Measurements from ENCODE around the gene FAM200B. TPM values are rescaled to one million over a fixed set of nuclear protein-coding genes. Genes with fewer than 3 reads are reported as not detected.

The FAM200B gene
- total and polyA plus RNA-seq, 7 experiments from 2014 or later: 10.6 to 91.6 (median 35.8) TPM

DNA sequence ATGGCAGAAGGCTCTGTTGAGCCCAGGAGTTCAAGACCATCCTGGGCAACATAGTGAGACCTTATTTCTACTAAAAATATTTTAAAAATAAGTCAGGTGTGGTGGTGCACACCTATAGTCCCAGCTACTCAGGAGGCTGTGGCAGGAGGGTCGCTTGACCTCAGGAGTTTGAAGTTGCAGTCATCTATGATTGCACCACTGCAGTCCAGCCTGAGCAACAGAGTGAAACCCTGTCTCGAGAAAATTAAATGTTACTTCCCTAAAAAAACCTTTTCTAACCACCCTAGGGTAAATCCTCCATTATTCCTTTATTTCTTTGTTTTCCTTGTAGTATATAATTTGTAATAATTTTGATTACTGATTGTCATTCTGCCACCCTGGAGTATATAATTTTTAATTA, 7.9 kb downstream of the FAM200B start:
- intact Hi-C loops (cut with micrococcal nuclease): loop anchor here in 1 of 2 donors (10.0 kb wide), 1 partner anchor 535 kb away; the partner anchor contains the start of gene TAPT1
- Mint-ChIP-seq H3K36me3 (peaks cover 10 to 37% (median 22%) of the 10 kb centered on the region in 5 donors), H3K4me3 (no peak overlapping the region), H3K9me3 (peaks cover 0 to 6% (median 0%) of the 10 kb centered on the region in 11 donors), H3K27ac (peak overlapping the region in 1 of 9 donors; percentile 40), H3K27me3 (no peaks in the 10 kb centered on the region), H3K4me1 (peaks cover 9 to 25% (median 16%) of the 10 kb centered on the region in 7 donors)
- Histone ChIP-seq H3K4me1 (ENCODE audit: control insufficient read depth in 2 of 2, insufficient read depth in 2 of 2, low read length in 2 of 2) (no peaks in the 10 kb centered on the region), H3K36me3 (ENCODE audit: control insufficient read depth in 2 of 3, insufficient read depth in 3 of 3, low read length in 3 of 3) (peaks cover 0 to 7% (median 0%) of the 10 kb centered on the region in 3 experiments), H3K9me3 (ENCODE audit: control insufficient read depth in 2 of 3, low read length in 3 of 3) (no peaks in the 10 kb centered on the region), H3K27ac (ENCODE audit: low read depth, low read length) (no peak overlapping the region), H3K27me3 (ENCODE audit: control insufficient read depth in 2 of 2, insufficient read depth in 2 of 2, low read length in 2 of 2) (no peaks in the 10 kb centered on the region), H3K4me3 (ENCODE audit: low read length) (no peak overlapping the region)
- ChIA-PET POLR2A (interaction anchor here (0.6 kb wide), 1 partner anchor 66 kb away, joined by 9 read pairs; no protein-coding TSS in a partner anchor), CTCF (no interaction called here)
- no peak for DNase-seq
- peak; percentile 54 for ATAC-seq

DNA sequence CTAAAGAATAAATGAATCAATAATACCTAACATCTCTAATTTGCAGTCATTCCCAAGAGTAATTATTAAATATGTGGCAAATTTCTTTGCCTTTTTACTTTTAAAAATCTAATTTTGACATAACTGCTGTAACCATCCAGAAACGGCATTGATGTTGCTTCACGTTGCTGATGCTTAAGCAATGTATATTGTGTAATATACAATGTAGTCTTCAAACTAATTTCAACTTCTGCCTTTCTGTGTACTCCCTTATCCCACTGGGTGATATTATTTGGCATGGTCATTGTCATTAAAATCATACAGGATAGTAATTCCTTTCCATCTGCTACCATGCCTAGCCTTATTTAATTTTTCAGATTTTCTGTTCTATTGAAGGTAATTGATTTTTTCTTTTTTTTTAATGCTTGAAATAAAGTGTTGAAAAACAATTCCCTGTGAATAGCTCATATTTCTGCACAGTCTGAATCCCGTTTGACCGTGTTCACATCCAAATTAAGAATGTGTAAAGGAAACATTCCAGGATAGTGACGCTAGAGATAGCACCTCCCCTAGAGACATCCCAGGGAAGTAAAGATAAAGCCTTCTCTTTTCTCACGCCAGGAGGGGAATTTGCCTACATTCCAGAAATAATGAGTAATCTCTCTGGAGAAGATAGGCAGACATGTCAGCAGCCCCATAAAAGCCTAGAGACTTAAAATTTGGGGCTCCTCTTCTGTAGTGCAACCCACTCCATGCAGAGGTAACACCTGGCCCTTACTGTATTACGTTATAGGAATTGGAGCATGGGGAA, 8.6 kb downstream of the FAM200B start:
- ChIA-PET CTCF (no interaction called here), POLR2A (interaction anchor here (0.6 kb wide), 1 partner anchor 66 kb away, joined by 9 read pairs; no protein-coding TSS in a partner anchor)
- DNase-seq (no peak), ATAC-seq (peak; percentile 63)
- H3K36me3 ChIP-seq (ENCODE audit: control insufficient read depth in 2 of 3, insufficient read depth in 3 of 3, low read length in 3 of 3): peaks cover 0 to 7% (median 0%) of the 10 kb centered on the region in 3 experiments
- peaks cover 4 to 18% (median 9%) of the 10 kb centered on the region in 7 donors for H3K4me1 Mint-ChIP-seq
- H3K36me3 Mint-ChIP-seq: peaks cover 9 to 31% (median 18%) of the 10 kb centered on the region in 5 donors
- H3K4me1 ChIP-seq (ENCODE audit: control insufficient read depth in 2 of 2, insufficient read depth in 2 of 2, low read length in 2 of 2): no peaks in the 10 kb centered on the region
- no peaks in the 10 kb centered on the region for H3K9me3 ChIP-seq (ENCODE audit: control insufficient read depth in 2 of 3, low read length in 3 of 3)
- H3K27me3 ChIP-seq (ENCODE audit: control insufficient read depth in 2 of 2, insufficient read depth in 2 of 2, low read length in 2 of 2): no peaks in the 10 kb centered on the region
- no peak overlapping the region for H3K4me3 Mint-ChIP-seq
- H3K27ac Mint-ChIP-seq: no peak overlapping the region
- H3K27ac ChIP-seq (ENCODE audit: low read depth, low read length): no peak overlapping the region
- H3K4me3 ChIP-seq (ENCODE audit: low read length): no peak overlapping the region
- intact Hi-C loops (cut with micrococcal nuclease): no loop called here
- no peaks in the 10 kb centered on the region for H3K27me3 Mint-ChIP-seq
- peaks cover 0 to 2% (median 0%) of the 10 kb centered on the region in 11 donors for H3K9me3 Mint-ChIP-seq

DNA sequence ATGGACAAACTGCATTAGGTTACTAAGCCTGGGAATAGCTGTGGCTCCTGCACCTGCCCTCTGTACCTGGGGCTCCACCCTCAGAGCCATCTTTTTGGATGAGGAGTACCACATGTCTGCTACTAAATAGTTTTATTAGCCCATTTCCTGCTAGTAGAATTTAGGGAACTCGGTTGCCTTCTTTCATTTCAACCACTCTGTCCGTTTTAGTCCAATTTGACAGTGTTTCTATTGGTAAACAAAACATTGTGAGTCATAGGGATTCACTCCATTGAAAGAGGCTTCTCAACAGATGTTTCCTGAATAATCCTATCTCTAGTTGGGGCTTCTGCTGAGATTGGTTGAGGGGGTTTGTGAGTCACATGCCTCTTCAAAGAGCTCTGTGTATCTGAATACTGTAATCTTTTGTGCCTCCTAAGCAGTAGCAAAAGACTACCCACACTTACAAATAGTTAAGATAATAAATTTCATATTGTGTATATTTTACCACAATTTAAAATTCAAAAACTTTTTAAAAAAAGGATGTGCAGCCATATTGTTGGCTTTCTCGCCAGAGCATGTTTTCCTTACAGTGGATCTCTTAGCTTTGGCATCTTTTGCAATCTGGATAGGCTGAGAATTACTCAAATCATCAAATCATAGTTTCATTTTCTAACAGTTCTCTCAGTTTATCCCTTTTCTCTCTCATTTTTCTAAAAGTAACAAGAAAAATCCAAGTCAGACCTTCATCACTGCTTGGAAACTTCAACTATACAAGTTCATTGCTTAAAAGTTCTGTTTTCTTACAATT, 9.9 kb downstream of the FAM200B start:
- POLR2A ChIA-PET: no interaction called here
- no peak for DNase-seq
- Mint-ChIP-seq H3K9me3 (no peaks in the 10 kb centered on the region), H3K27me3 (no peaks in the 10 kb centered on the region), H3K36me3 (peaks cover 2 to 22% (median 12%) of the 10 kb centered on the region in 5 donors), H3K4me1 (peaks cover 0 to 9% (median under 1%) of the 10 kb centered on the region in 7 donors), H3K4me3 (no peak overlapping the region), H3K27ac (no peak overlapping the region)
- peak; percentile 44 for ATAC-seq
- intact Hi-C loops (cut with micrococcal nuclease): no loop called here
- CTCF ChIA-PET: no interaction called here
- no peak overlapping the region for H3K4me3 ChIP-seq (ENCODE audit: low read length)
- H3K36me3 ChIP-seq (ENCODE audit: control insufficient read depth in 2 of 3, insufficient read depth in 3 of 3, low read length in 3 of 3): peaks cover 0 to under 1% (median 0%) of the 10 kb centered on the region in 3 experiments
- H3K4me1 ChIP-seq (ENCODE audit: control insufficient read depth in 2 of 2, insufficient read depth in 2 of 2, low read length in 2 of 2): no peaks in the 10 kb centered on the region
- no peak overlapping the region for H3K27ac ChIP-seq (ENCODE audit: low read depth, low read length)
- no peaks in the 10 kb centered on the region for H3K27me3 ChIP-seq (ENCODE audit: control insufficient read depth in 2 of 2, insufficient read depth in 2 of 2, low read length in 2 of 2)
- no peaks in the 10 kb centered on the region for H3K9me3 ChIP-seq (ENCODE audit: control insufficient read depth in 2 of 3, low read length in 3 of 3)

DNA sequence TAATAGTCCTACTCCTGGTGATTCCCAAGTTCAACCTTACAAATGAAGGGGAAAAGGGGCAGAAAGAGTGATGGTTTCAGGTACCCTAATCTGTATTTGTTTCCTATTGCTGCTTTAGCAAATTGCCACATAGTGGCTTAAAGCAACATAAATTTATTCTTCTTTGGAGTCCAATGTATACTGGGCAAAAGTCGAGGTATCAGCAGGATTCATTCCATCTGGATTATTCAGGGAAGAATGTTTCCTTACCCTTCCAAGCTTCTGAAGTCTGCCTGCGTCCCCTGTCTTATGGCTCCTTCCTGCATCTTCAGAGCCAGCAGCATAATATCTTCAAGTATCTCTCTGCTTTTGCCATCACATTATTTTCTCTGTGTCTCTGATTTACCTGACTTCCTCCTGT, 11.0 kb downstream of the FAM200B start:
- Histone ChIP-seq H3K4me1 (ENCODE audit: control insufficient read depth in 2 of 2, insufficient read depth in 2 of 2, low read length in 2 of 2) (no peaks in the 10 kb centered on the region), H3K27ac (ENCODE audit: low read depth, low read length) (no peak overlapping the region), H3K27me3 (ENCODE audit: control insufficient read depth in 2 of 2, insufficient read depth in 2 of 2, low read length in 2 of 2) (no peaks in the 10 kb centered on the region), H3K36me3 (ENCODE audit: control insufficient read depth in 2 of 3, insufficient read depth in 3 of 3, low read length in 3 of 3) (no peaks in the 10 kb centered on the region), H3K9me3 (ENCODE audit: control insufficient read depth in 2 of 3, low read length in 3 of 3) (no peaks in the 10 kb centered on the region), H3K4me3 (ENCODE audit: low read length) (no peak overlapping the region)
- no peak overlapping the region for H3K4me3 Mint-ChIP-seq
- no peaks in the 10 kb centered on the region for H3K9me3 Mint-ChIP-seq
- DNase-seq: no peak
- no peak for ATAC-seq
- peaks cover 0 to 6% (median 2%) of the 10 kb centered on the region in 5 donors for H3K27me3 Mint-ChIP-seq
- H3K36me3 Mint-ChIP-seq: peaks cover 0 to 13% (median 7%) of the 10 kb centered on the region in 5 donors
- ChIA-PET POLR2A (interaction anchor here (0.6 kb wide), 2 partner anchors 336 to 470 kb away, joined by 4 read pairs; no protein-coding TSS in a partner anchor), CTCF (no interaction called here)
- peaks cover 0 to 7% (median 6%) of the 10 kb centered on the region in 7 donors for H3K4me1 Mint-ChIP-seq
- H3K27ac Mint-ChIP-seq: no peak overlapping the region
- intact Hi-C loops (cut with micrococcal nuclease): no loop called here

DNA sequence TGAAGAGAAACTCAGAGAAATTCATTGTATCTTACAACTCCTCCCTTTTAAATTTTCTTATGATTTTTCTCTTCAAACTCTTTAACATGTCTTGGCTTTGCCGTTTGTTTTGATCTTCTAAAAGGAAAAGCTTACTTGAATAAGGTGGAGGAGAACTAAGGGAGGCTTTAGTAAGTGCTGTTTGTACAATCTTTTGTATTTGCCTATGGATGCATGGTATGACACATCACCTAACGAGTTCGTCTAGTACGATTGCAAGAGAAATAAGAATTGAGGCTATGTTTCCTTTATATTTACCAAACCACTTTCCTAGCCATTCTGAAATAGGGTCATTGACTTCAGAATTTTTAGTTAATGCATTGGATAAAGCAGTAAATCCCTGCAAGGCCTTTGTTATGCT, 12.8 kb downstream of the FAM200B start:
- Histone ChIP-seq H3K4me1 (ENCODE audit: control insufficient read depth in 2 of 2, insufficient read depth in 2 of 2, low read length in 2 of 2) (no peaks in the 10 kb centered on the region), H3K9me3 (ENCODE audit: control insufficient read depth in 2 of 3, low read length in 3 of 3) (no peaks in the 10 kb centered on the region), H3K36me3 (ENCODE audit: control insufficient read depth in 2 of 3, insufficient read depth in 3 of 3, low read length in 3 of 3) (no peaks in the 10 kb centered on the region), H3K27ac (ENCODE audit: low read depth, low read length) (no peak overlapping the region), H3K27me3 (ENCODE audit: control insufficient read depth in 2 of 2, insufficient read depth in 2 of 2, low read length in 2 of 2) (no peaks in the 10 kb centered on the region), H3K4me3 (ENCODE audit: low read length) (no peak overlapping the region)
- intact Hi-C loops (cut with micrococcal nuclease): no loop called here
- H3K4me3 Mint-ChIP-seq: no peak overlapping the region
- no peak overlapping the region for H3K27ac Mint-ChIP-seq
- H3K27me3 Mint-ChIP-seq: peaks cover 7 to 15% (median 8%) of the 10 kb centered on the region in 5 donors
- no peaks in the 10 kb centered on the region for H3K9me3 Mint-ChIP-seq
- no peak for DNase-seq
- ATAC-seq: no peak
- POLR2A ChIA-PET: interaction anchor here (0.6 kb wide), 1 partner anchor 669 kb away, joined by 4 read pairs; no protein-coding TSS in a partner anchor
- CTCF ChIA-PET: no interaction called here
- H3K4me1 Mint-ChIP-seq: peaks cover 0 to 7% (median 6%) of the 10 kb centered on the region in 7 donors
- peaks cover 0 to 4% (median 0%) of the 10 kb centered on the region in 5 donors for H3K36me3 Mint-ChIP-seq

DNA sequence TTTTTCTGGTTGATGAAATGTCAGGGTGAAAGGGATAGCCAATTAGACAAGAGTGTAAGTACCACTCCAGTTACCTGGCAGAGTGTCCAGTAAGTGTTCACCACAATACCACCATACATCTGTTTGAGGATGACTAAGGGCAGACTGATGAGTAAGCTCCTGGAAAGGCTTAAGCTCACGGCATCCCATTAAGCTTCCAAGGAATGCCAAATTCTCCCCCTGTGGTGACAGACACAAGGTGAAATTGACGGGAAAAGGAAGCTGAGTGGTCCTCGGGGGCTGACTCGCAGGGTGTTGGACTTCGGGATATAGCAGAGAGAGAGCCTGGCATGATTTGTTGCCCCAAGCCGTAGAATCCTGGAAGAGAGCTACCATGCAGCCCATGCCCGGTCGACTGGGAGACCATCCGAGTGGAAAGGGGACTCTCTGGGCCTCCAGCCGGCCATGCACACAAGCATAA, 13.6 kb downstream of the FAM200B start:
- POLR2A ChIA-PET: interaction anchor here (0.6 kb wide), 1 partner anchor 30 kb away, joined by 4 read pairs; no protein-coding TSS in a partner anchor

More for the DNA sequence above, 13.6 kb downstream of the FAM200B start:
- Histone ChIP-seq H3K36me3 (ENCODE audit: control insufficient read depth in 2 of 3, insufficient read depth in 3 of 3, low read length in 3 of 3) (no peaks in the 10 kb centered on the region), H3K9me3 (ENCODE audit: control insufficient read depth in 2 of 3, low read length in 3 of 3) (no peaks in the 10 kb centered on the region), H3K4me3 (ENCODE audit: low read length) (no peak overlapping the region), H3K27me3 (ENCODE audit: control insufficient read depth in 2 of 2, insufficient read depth in 2 of 2, low read length in 2 of 2) (no peaks in the 10 kb centered on the region), H3K4me1 (ENCODE audit: control insufficient read depth in 2 of 2, insufficient read depth in 2 of 2, low read length in 2 of 2) (no peaks in the 10 kb centered on the region), H3K27ac (ENCODE audit: low read depth, low read length) (no peak overlapping the region)
- H3K27ac Mint-ChIP-seq: no peak overlapping the region
- no peaks in the 10 kb centered on the region for H3K9me3 Mint-ChIP-seq
- CTCF ChIA-PET: no interaction called here
- DNase-seq (no peak), ATAC-seq (no peak)
- peaks cover 9 to 21% (median 13%) of the 10 kb centered on the region in 5 donors for H3K27me3 Mint-ChIP-seq
- intact Hi-C loops (cut with micrococcal nuclease): no loop called here
- H3K36me3 Mint-ChIP-seq: peaks cover 0 to 4% (median 0%) of the 10 kb centered on the region in 5 donors
- peaks cover 0 to 7% (median 6%) of the 10 kb centered on the region in 7 donors for H3K4me1 Mint-ChIP-seq
- H3K4me3 Mint-ChIP-seq: no peak overlapping the region
